Measurements from ENCODE around the gene POLN. TPM values are rescaled to one million over a fixed set of nuclear protein-coding genes. Genes with fewer than 3 reads are reported as not detected.
"Not testable (repeated sequence)": the region's sequence is repeated elsewhere in the genome, so short reads cannot be mapped to it uniquely, and the experiment has no call there.

The POLN gene
- total and polyA plus RNA-seq, 2 donors: 1.0 to 3.1 TPM

DNA sequence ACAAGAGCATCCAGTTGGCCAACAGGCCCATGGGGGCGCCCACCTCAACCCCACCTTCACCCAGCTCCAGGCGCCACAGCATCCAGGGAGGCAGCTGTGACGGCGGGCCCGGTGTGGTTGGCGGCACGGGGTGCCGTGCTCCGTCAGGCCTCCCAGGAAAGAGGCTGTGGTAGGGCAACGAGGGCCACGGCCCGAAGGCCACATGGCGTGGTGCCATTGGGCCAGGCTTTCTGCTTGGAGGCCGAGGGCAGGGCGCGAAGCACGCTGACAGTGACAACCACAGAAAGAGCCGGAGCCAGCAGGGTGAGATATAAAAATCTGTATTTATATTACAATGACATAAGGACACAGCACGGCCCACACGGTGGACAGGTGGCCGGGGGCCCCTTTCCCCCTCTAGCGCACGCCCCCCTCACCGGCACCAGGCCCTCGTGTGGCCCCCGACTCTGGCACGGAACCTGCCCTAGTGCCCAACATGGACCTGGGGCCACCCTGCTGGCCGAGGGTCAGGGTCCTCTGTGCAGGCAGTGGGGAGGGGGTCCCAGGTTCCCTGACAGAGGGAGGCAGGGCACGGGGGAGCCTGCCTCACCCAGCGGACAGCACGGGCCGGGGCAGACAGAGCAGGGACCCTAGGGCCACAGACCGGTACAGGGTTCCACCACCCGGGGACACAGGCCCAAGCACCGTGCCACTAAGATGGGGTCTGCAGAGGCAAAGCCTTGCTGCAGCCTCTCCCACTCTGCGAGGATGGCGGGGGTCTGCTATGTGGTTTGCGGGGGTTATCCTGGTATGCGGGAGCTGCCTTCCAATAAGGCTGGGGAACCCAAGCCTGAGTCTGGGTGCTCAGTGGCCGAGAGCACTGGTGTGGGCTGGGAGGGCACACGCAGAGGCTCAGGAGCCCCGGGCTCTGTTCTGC is 5.5 kb upstream of the POLN start:
- Histone ChIP-seq H3K36me3 (ENCODE audit: insufficient read depth) (peaks cover 7% of the 10 kb centered on the region), H3K4me3 (ENCODE audit: low read depth, low read length) (no peak overlapping the region), H3K27ac (ENCODE audit: low read depth) (no peak overlapping the region), H3K4me1 (ENCODE audit: insufficient read depth) (no peaks in the 10 kb centered on the region)
- DNase-seq (ENCODE audit: extremely low spot score): no peak
- 86% methylated on average over 42 of the region's 42 CpGs for WGBS

DNA sequence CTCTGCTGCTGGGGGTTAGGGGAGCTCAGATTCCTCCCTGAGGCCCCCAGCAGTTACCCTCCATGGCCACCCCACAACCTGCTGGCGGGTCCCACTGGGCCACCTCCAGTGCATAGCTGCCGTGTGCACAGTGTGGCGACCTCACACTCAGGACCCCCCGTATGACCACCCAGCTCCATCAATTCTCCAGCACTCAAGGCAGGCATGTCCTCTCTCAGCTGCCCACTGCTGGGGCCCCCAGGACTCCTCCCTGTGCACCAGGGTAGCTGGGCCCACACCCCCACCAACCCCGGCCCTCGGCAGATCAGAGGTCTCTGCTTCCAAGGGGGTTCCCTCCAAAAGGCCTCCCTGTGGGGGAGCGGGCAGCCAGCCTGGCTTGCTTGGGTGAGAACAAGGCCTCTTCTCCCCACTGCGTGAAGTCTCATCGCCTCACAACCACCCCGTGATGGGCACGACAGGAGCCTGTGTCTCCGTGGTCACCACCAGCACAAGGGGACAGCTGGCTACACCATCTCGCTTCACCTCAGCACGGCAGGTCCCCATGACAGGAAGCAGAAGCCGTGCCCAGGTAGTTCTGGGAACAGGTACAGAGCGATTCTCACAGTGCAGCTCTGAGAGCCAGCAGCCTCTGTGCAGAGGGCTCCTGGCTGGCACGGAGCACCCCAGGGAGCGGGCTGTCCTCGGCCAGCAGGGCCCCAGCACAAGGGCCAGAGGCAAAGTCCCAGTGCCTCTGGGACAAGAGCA is 4.6 kb upstream of the POLN start:
- Histone ChIP-seq H3K4me1 (ENCODE audit: insufficient read depth) (no peaks in the 10 kb centered on the region), H3K36me3 (ENCODE audit: insufficient read depth) (peaks cover 7% of the 10 kb centered on the region), H3K4me3 (ENCODE audit: low read depth, low read length) (no peak overlapping the region), H3K27ac (ENCODE audit: low read depth) (no peak overlapping the region)
- WGBS: 88% methylated on average over 19 of the region's 19 CpGs
- no peak for DNase-seq (ENCODE audit: extremely low spot score)

- DNase-seq (ENCODE audit: extremely low spot score): no peak
- no peaks in the 10 kb centered on the region for H3K4me1 ChIP-seq (ENCODE audit: insufficient read depth)
- H3K4me3 ChIP-seq (ENCODE audit: low read depth, low read length): no peak overlapping the region
- H3K27ac ChIP-seq (ENCODE audit: low read depth): no peak overlapping the region
- 78% methylated on average over 7 of the region's 7 CpGs for WGBS
- H3K36me3 ChIP-seq (ENCODE audit: insufficient read depth): peaks cover 7% of the 10 kb centered on the region
Observed at GRCh38 chr4:2245787-2246275, 3.9 kb upstream of the POLN start.

DNA sequence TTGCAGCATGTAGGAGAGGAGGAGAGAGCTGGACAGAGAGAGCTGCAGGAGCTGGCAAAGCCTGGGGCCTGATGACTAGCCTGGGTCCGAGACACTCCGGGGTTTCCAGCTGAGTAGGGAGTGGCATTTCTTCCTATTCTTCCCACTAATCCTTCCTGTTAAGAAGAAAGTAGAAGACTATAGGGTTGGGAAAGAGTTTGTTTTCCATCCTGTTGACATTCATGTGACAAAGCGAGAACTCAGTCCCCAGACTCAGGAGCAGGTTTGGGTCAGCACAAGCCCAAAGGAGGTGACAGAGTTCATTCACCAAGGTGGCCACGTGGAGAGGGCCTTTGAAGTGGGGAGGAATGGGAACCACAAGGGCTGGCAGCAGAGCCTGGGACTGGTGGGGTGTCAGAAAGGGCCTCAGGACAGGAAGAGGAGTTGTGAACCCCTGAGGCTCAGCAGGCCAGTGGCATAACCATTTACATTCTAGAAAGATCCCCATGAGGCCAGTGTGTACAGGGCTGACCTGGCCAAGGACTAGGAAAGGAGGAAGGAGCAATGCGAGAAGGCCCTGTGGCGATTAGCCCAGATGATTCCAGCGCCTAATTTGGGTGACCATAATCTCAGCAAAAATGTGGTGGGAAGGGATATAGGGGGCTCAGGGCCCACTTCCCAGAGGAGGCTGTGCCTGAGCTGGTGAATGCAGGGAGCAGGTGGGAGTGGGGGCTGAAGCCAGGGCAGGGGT is 3.3 kb upstream of the POLN start:
- H3K36me3 ChIP-seq (ENCODE audit: insufficient read depth): peaks cover 7% of the 10 kb centered on the region
- no peaks in the 10 kb centered on the region for H3K4me1 ChIP-seq (ENCODE audit: insufficient read depth)
- no peak for DNase-seq (ENCODE audit: extremely low spot score)
- H3K4me3 ChIP-seq (ENCODE audit: low read depth, low read length): no peak overlapping the region
- WGBS: 56% methylated on average over 7 of the region's 7 CpGs
- H3K27ac ChIP-seq (ENCODE audit: low read depth): no peak overlapping the region

DNA sequence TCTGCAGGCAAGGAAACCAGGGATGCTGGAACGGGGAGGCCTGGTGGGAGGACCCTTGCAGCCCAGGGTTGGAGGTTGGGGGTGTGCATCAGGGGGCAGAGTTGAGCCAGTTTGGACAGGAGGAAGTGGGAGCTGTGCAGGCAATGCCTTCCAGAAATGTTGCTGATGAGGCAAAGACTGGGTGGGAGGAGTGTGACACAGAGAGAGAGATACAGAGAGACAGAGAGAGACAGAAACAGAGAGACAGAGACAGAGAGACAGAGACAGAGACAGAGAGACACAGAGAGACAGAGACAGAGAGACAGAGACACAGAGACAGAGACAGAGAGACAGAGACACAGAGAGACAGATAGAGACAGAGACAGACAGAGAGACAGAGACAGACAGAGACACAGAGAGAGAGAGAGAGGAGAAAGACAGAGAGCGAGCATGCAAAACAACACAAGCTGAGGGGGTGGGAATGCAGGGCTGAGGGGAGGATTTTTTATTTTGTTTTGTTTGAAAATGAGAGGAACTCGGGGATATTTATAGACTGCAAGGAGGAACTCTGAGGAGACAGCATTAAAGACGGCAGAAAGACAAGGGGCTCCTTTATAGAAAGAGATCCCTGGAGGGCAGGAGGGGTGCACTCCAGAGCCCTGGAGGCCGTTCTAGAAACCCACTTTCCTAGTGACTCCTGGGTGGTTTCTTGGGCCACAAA is 1.9 kb upstream of the POLN start:
- H3K36me3 ChIP-seq (ENCODE audit: insufficient read depth): no peaks in the 10 kb centered on the region
- H3K4me3 ChIP-seq (ENCODE audit: low read depth, low read length): no peak overlapping the region
- H3K27ac ChIP-seq (ENCODE audit: low read depth): peak overlapping the region; percentile 61
- WGBS: 22% methylated on average over 5 of the region's 5 CpGs
- H3K4me1 ChIP-seq (ENCODE audit: insufficient read depth): no peaks in the 10 kb centered on the region
- no peak for DNase-seq (ENCODE audit: extremely low spot score)

DNA sequence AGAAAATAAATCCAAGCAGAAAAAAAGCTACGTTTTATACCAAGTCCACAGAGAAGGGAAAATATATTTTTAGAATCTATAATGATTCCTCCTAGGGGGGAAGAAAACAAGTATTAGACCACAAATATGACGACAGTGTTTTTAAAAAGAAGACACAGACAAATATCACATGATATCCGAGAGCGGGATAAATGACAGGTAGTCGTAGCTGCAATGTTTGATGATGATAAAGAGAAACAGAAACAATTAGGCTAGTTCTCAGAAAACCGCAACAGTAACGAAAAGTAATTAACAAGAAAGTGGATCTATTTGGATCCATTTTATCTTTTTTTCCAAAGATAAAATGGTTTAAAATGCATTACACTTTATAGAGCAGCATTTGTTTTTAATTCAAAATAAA is 918 bp downstream of the POLN start:
- H3K4me1 ChIP-seq (ENCODE audit: insufficient read depth): no peaks in the 10 kb centered on the region
- no peak for DNase-seq (ENCODE audit: extremely low spot score)
- H3K36me3 ChIP-seq (ENCODE audit: insufficient read depth): no peaks in the 10 kb centered on the region
- no peak overlapping the region for H3K27ac ChIP-seq (ENCODE audit: low read depth)
- H3K4me3 ChIP-seq (ENCODE audit: low read depth, low read length): peak overlapping the region; percentile 84
- 9% methylated on average over 7 of the region's 7 CpGs for WGBS

DNA sequence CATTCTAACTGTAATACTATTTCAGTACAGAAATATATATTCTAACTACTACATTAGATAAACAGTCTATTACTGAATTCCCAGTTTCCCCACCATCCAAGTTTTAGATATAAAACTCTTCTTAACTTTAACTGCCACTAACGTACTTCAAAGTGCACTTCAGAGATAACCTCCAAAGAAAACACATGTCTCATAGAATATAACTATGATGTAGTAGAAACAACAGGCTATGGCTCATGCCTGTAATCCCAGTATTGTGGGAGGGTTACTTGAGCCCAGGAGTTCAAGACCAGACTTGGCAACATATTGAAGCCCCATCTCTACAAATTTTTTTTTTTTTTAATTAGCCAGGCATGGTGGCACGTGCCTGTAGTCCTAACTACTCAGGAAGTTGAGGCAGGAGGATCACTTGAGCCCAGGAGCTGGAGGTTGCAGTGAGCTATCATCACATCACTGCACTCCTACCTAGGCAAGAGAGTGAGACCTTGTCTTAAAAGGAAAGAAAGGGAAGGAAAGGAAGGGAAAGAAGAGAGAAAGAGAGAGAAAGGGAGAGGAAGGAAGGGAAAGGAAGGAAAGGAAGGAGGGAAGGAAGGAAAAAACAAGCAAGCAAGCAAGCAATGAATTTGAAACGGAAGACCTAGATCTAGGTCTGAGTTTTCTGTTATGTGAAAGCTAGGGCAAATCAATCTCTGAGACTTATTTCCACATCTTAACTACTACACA is 4.8 kb downstream of the POLN start:
- H3K4me1 ChIP-seq (ENCODE audit: insufficient read depth): no peaks in the 10 kb centered on the region
- no peak overlapping the region for H3K4me3 ChIP-seq (ENCODE audit: low read depth, low read length)
- 64% methylated on average over 3 of the region's 3 CpGs for WGBS
- DNase-seq (ENCODE audit: extremely low spot score): no peak
- no peaks in the 10 kb centered on the region for H3K36me3 ChIP-seq (ENCODE audit: insufficient read depth)
- H3K27ac ChIP-seq (ENCODE audit: low read depth): no peak overlapping the region

GRCh38 chr4:2231082-2231481 is 10.8 kb downstream of the POLN start:
- Histone ChIP-seq H3K4me3 (ENCODE audit: low read depth, low read length) (no peak overlapping the region), H3K27ac (ENCODE audit: low read depth) (no peak overlapping the region), H3K36me3 (ENCODE audit: insufficient read depth) (no peaks in the 10 kb centered on the region), H3K4me1 (ENCODE audit: insufficient read depth) (no peaks in the 10 kb centered on the region)
- no peak for DNase-seq (ENCODE audit: extremely low spot score)
- WGBS: 98% methylated on average over 6 of the region's 6 CpGs

DNA sequence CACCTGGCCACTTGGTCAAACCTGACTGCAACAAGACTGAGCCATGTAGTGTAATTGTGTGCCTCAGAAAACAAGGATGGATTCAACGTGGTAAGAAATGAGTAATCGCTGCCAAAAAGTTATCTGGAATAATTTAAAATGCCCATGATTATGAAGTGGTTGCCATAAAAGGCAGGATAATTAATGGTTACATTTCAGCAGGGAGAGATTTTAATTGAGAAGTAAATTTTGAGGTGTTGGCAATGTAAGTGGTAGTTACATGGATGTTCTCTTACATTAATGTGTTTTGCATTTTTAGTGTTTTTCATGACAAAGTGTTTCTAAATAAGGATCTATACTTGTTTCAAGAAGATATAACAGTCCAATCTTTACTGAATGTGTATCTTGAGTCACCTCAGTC is 15.7 kb downstream of the POLN start:
- H3K36me3 ChIP-seq (ENCODE audit: insufficient read depth): no peaks in the 10 kb centered on the region
- H3K4me1 ChIP-seq (ENCODE audit: insufficient read depth): no peaks in the 10 kb centered on the region
- no peak overlapping the region for H3K27ac ChIP-seq (ENCODE audit: low read depth)
- WGBS: 80% methylated on average over 2 of the region's 2 CpGs
- no peak overlapping the region for H3K4me3 ChIP-seq (ENCODE audit: low read depth, low read length)
- DNase-seq (ENCODE audit: extremely low spot score): no peak

DNA sequence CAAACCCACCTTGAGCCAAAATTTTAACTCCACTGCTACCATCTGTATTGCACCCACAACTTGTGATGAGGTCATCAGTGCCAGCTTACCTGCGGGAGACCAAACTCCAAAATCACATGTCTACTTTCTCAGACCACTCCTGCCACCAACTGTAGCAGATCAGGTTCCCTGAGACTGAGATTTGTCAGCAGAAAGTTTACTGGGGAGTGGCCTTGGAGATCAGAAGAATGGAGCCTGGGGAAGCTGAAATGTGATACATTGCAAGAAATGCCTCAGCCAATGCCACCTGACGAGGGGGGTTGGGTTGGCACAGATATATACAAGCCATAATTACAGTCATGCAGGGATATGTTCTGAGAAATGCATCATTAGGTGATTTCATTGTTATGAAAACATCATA is 19.1 kb downstream of the POLN start:
- 93% methylated on average over 2 of the region's 2 CpGs for WGBS
- no peak overlapping the region for H3K27ac ChIP-seq (ENCODE audit: low read depth)
- no peak overlapping the region for H3K4me3 ChIP-seq (ENCODE audit: low read depth, low read length)
- no peaks in the 10 kb centered on the region for H3K36me3 ChIP-seq (ENCODE audit: insufficient read depth)
- no peaks in the 10 kb centered on the region for H3K4me1 ChIP-seq (ENCODE audit: insufficient read depth)
- no peak for DNase-seq (ENCODE audit: extremely low spot score)

GRCh38 chr4:2221378-2221777 is 20.5 kb downstream of the POLN start:
- 54% methylated on average over 4 of the region's 4 CpGs for WGBS
- not testable (repeated sequence) for H3K27ac ChIP-seq (ENCODE audit: low read depth); DNase-seq (ENCODE audit: extremely low spot score); H3K4me3 ChIP-seq (ENCODE audit: low read depth, low read length); H3K4me1 ChIP-seq (ENCODE audit: insufficient read depth); H3K36me3 ChIP-seq (ENCODE audit: insufficient read depth)

DNA sequence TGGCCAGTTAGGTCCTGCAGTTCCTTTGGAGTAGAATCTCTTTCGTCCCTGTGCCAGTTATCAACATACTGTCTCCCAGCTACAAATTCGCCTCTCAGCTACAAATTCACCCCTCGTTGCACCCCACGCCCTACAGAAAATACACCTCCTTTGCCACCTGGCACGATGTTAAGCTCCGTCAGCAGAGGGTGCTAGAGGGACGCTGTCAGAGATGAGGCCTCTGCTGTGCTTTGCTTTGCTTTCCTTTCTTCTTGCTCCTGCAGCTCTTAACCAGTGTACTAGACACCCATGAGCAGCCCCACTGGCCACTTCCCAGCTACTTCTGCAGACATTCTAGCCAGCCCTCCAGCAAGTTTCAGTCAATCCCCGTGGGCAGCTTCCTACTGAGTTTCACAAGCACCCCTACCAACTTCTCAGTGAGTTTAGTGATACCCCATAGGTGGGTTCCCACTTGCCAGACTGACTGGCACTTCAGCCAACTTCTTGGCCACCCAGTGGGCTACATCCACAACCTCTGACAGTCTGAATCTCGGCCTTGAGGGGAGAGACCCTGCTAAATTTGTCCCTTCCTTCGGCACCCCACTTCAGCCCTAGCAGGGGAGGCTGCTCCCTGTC is 21.8 kb downstream of the POLN start:
- WGBS: 12% methylated on average over 10 of the region's 10 CpGs
- H3K4me1 ChIP-seq (ENCODE audit: insufficient read depth): no peaks in the 10 kb centered on the region

More for the DNA sequence above, 21.8 kb downstream of the POLN start:
- Histone ChIP-seq H3K4me3 (ENCODE audit: low read depth, low read length) (no peak overlapping the region), H3K27ac (ENCODE audit: low read depth) (no peak overlapping the region), H3K36me3 (ENCODE audit: insufficient read depth) (no peaks in the 10 kb centered on the region)
- DNase-seq (ENCODE audit: extremely low spot score): no peak

Measured in urinary bladder (tissue), 4 donors.